HL-60/S4 treated with retinoic acid at 250 ng/mL for 4 days and 3 days (cell line): Measurements from ENCODE around the gene ABLIM1.

Experiments used
- in situ Hi-C: fragments of 300-500 bp; cut with MboI; formaldehyde crosslinking; loops from 2 replicates; pipeline ENCODE4 v1.7.0; 2022; ENCODE audit warnings: low sequenced_read_pairs

ABLIM1 gene

DNA sequence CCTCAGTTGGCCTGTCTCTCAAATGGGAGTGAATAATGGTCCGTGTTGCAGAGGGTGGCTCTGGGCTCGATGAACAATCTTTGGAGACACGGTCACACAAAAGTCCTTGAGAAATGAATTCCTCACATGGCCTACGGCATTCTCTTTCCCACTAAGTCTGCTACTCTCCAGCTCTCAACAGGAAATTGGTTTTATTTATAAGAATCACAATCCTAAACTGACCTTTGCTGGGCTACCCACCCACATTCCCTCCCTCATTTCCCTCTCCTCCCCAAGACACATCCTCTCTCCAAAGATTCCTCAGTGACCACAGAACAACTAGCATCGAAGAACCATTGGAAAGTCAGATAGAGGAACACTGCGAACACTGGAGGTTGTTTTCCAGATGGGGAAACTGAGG, 258.5 kb downstream of the ABLIM1 start:
- in situ Hi-C loops: no loop called here

DNA sequence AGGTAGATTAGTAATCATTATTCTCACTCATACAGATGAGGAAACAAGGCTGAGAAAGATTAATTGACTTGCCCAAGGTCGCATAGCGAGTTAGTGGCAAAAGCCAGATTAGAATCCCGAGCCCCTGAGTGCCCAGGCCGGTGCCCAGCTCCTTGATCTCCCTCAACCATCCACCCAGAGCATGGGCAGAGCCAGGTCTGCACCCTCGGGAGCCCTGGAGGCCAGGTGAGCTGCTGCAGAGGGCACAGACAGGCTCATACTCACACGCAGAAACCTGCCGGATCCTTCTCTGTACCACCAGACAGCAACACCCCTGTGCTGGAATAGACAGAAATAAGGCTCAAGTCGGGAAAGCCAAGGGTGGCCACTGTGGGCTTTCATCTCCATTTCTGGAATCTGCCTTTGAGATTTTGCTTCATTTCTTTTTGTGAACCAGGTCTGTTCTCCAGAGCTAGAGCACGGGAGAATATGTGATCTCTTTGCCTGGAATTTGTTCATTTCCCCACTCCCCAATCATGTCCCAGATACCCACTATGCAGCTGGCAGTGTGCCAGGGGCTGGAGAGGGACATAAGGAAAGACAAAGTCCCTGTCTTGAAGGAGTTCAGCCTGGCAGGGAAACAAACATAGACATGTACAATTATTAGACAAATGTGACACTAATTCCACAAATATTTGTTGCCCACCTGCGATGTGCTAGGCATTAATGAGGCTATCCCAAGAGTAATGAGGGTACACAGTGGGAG, 259.3 kb downstream of the ABLIM1 start:
- in situ Hi-C loops: no loop called here

DNA sequence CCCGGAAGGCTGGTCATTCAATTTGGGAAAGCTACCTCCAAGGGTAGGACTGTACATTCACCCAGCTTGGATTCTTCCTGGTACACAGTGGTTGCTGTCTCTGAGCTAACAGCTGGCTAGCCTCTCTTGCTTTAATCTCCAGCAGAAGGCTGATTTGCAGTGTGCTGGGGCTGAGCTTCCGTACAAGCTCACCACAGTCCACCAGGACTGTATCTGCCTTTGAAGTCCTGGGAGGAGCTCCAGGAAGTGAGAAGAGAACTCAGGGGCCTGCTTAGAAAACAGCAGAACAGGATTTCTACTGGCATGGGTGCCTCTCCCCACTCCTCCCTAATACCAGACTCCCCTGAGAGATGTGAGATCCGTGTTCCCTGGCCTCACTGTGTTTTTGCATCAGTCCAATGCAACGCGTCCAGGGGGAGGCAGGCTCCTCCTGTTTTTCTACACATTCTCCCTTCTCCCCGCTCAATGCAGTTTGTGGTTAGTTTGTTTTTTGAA, 260.4 kb downstream of the ABLIM1 start:
- in situ Hi-C loops: no loop called here

DNA sequence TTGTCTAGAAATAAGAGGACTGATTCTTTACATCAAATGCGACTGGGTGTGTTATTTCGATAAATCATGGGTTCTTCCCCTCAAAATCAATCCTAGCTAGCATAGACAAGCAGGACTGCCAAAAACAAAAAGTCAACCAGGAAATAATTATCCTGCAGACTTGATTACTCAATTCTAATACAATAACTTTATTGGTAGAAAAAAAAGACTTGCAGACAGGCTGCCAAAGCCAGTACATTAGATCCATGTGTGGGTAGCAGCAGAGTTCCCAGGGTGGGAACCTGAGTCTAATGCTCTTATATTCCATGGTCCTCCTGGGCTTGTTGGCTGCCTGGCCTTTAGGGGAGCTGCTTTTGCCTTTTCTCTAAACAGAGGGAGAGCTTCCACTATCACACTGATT, 261.6 kb downstream of the ABLIM1 start:
- in situ Hi-C loops: no loop called here

DNA sequence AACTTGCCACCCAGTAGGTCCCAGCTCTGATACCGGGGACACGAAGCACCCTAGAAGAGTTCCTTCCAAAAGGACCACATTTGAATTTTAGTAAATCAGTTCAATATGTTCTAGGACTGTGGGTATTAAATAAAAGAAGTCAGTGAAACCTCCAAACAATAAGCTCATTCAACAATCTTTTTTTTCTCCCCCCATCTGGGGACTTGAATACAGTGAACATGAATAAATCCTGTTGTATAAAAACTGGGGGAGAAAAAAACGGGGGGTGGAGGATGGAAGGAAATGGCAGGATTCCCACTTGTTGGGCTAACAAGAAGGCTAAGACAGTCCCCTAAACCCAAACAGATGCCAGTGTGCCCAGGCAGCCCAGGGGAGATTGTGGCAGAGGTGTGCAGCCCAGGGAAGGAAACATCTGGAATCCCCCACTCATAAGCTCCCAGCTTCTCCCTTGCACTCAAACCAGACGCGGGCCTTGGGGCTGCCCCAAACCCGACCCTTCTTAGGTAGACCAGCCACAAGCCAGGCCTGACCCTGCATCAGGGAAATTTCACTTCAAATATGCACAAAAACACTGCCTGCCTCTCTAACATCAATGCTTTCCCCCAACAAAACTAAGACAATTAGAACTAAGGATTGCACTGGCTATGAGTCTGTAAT, 262.6 kb downstream of the ABLIM1 start:
- in situ Hi-C loops: no loop called here

DNA sequence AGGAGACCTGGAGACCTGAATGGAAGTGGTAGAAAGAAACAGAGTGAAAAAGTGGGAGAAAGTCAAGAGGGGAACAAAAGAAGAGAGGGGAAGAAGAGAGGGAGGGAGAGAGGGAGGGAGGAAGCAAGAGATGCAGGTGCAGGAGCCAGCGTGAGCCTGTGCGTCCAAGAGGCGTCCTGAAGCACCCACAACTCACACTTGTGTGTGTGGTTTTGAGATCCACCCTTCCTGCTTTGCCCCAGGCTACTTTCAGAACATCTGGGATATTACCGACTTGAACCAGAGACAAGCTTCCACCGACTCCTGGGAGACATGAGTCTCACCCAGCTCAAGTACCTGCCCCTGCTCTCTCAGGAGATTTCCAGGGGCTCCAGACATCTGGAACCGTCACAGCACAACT, 263.5 kb downstream of the ABLIM1 start:
- in situ Hi-C loops: no loop called here

- in situ Hi-C loops: no loop called here
Observed at GRCh38 chr10:114393886-114394285, 264.2 kb downstream of the ABLIM1 start.

DNA sequence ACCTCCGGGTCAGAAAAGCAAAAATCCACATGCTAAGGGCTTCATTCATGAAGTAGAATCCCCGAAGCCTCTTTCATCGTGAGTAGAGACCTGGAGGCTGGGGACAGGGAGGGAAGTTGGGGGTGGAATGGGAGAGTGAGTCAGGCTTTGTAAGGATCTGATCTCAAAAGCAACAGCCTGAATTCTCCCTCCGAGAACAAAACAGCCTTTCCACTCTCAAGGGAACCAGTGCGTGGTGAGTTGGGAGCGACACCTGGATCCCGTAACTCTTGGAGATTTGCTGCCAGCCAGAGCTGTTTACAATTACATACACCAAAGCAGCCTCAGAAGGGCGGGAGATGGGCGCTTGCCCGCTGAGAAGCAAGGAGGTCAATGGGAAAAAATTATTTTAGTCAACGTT, 264.6 kb downstream of the ABLIM1 start:
- in situ Hi-C loops: no loop called here

DNA sequence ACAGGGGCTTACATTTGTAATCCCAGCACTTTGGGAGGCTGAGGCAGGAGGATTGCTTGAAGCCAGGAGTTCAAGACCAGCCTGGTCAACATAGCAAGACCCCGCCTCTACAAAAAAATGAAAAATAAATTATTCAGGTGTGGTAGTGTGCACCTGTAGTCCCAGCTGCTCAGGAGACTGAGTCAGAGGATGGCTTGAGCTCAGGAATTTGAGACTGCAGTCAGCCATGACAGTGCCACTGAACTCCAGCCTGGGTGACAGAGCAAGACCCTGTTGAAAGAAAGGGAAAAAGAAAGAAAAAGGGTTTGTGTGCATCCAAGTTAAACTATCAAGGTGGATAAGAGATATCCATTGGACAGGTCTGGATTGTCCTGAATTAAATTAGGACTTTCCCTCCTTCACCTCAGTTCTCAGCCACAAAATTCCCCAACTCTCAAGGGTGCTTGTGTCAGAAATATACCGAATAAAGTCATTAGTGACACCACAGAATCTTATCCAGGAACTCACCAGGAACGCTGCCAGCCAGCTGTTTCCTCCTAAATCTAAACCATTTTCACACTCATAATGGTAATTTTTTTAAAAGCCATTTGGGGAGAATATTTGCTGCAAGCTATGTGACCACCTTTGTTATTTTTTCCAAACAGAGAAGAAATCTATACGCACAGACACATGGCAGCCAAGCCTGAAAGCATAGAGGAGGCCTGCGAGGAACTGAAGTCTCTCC, 265.8 kb downstream of the ABLIM1 start:
- in situ Hi-C loops: no loop called here

DNA sequence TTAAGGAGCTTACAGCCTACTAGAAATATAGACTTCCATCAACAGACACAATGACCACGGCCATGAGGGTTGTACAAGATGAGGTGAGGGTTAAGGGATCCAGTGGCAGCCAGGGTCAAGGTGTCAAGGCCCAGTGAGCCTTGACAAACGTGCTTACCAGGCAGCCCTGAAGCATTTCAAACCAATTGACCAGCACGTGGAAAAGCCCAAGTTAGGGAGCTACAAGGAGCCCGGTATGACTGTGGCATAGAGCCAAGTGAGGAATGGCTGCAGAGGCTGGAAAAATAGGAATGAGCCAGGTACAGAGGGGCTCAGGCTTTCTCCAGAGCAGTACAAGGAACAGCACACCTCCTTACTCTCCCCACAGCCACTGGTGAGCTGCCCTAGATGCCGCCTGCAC, 266.5 kb downstream of the ABLIM1 start:
- in situ Hi-C loops: no loop called here

- in situ Hi-C loops: no loop called here
Observed at GRCh38 chr10:114389426-114389825, 268.6 kb downstream of the ABLIM1 start.

- in situ Hi-C loops: no loop called here
Observed at GRCh38 chr10:114388275-114388674, 269.8 kb downstream of the ABLIM1 start.

DNA sequence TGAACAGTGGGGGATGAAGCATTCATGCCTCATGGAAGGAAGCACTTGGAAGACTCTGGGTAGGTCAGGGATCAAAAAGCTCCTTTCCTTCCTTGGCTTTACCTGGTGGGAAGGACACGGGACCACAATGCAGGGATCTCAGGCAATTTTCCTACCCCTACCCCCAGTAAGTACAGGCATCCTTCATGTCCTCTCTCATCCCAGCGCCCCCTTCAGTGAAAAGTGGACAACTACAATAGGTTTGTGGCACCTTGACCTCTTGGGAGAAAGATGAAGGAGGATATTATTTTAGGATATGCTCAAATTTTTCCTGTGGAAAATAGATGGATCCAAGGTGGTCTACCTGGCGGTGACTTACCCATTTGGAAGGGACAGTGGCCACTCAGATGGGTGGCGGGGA, 270.3 kb downstream of the ABLIM1 start:
- in situ Hi-C loops: no loop called here

GRCh38 chr10:114386452-114386851, 271.6 kb downstream of the ABLIM1 start:
- in situ Hi-C loops: no loop called here

DNA sequence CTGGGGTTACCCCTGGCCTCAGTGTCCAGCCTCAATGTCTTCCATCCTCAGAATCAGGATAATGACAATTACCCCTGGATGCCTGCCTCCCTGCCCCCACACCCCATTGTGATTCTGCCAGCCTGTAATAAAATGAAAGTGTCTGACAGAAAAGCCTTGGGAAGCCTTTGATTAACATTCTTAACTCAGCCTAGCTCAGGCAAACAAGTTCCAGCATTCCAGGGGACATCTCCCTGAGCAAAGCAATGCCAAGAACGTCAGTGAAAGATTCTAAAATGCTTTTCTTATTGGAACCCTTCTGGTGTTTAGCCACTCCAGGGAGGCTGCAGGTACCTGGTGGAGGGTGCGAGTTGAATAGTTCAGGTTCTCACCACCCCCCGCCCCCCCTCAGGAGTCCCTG, 272.5 kb downstream of the ABLIM1 start:
- in situ Hi-C loops: no loop called here

- in situ Hi-C loops: no loop called here
Observed at GRCh38 chr10:114384601-114385000, 273.5 kb downstream of the ABLIM1 start.

- in situ Hi-C loops: no loop called here
Observed at GRCh38 chr10:114384181-114384580, 273.9 kb downstream of the ABLIM1 start.
